Heart left ventricle (tissue), 13 donors: ENCODE data around the gene GSKIP.

Source experiments
- POLR2A ChIP-seq, 2 donors: fragments of 450-650 bp; IDR thresholded peaks; one replicate each; pipeline ENCODE4 v1.6.1; 2017; ENCODE audit warnings: antibody characterized with exemption in 2 of 2, mild to moderate bottlenecking in 2 of 2, moderate library complexity in 2 of 2
- TF ChIP-seq, protein P1 (sequence below), 12 donors: fragments of 200-600 bp; sonication (generic) in 4 of 12; IDR thresholded peaks; one replicate each; pipeline versions ENCODE4 v1.5.0 to v1.8.0; 2018 to 2022; ENCODE audit warnings: antibody characterized with exemption in 12 of 12, mild to moderate bottlenecking in 5 of 12
- donor health status: ischemic (EF 13 %, LVEDD 7.1; RV severe dilation, severe dysfunction).
- donor health status: DM: no; HTN: yes; CAD: no.
- donor health status: DM: no; HTN: no; CAD: no.
- donor health status: ischemic (EF 25% LVEDD 6.9; RV normal size, moderate dysfunction).
- donor health status: ischemic (EF 25% LVEDD 5.7; RV mildly dilated, moderate dysfunction).
- donor health status: ischemic (EF 35%, LVEDD 5.7; RV mildly dilated, moderate dysfunction).
- donor health status: nonischemic (EF 11% LVEDD 7.7; RV severe dilation, severe dysfunction).
- donor health status: DM: yes; HTN: yes; CAD: no.
- donor health status: PGD.
- donor health status: ischemic (EF 29% LVEDD 5.4; RV normal size, mild dysfunction).
- donor health status: nonischemic (EF 23%, LVEDD 6.1; RV moderate dilation, normal function).

- TF ChIP-seq, protein P1, sequence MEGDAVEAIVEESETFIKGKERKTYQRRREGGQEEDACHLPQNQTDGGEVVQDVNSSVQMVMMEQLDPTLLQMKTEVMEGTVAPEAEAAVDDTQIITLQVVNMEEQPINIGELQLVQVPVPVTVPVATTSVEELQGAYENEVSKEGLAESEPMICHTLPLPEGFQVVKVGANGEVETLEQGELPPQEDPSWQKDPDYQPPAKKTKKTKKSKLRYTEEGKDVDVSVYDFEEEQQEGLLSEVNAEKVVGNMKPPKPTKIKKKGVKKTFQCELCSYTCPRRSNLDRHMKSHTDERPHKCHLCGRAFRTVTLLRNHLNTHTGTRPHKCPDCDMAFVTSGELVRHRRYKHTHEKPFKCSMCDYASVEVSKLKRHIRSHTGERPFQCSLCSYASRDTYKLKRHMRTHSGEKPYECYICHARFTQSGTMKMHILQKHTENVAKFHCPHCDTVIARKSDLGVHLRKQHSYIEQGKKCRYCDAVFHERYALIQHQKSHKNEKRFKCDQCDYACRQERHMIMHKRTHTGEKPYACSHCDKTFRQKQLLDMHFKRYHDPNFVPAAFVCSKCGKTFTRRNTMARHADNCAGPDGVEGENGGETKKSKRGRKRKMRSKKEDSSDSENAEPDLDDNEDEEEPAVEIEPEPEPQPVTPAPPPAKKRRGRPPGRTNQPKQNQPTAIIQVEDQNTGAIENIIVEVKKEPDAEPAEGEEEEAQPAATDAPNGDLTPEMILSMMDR (IDR thresholded peaks at IDR 0.05) = no peak
- TF ChIP-seq POLR2A (IDR thresholded peaks at IDR 0.05) = no peak
Observed at GRCh38 chr14:96341323-96341722, 22.0 kb upstream of the GSKIP start.
